Transverse colon (tissue), 4 donors: ENCODE measurements around the gene RFTN1.

Experiments used
- CTCF ChIP-seq, 5 experiments: fragments of 200-600 bp in 3 of 5; fragments of 450-650 bp in 2 of 5; sonication (generic) in 3 of 5; IDR thresholded peaks; 1 replicate in 2 of 5; 2 replicates in 3 of 5; pipeline ENCODE4 v1.5.1; 2016 to 2017; ENCODE audit warnings: antibody characterized with exemption in 5 of 5, inconsistent platforms in 3 of 5, mild to moderate bottlenecking in 2 of 5, moderate library complexity in 1 of 5
- EP300 ChIP-seq: sonication (generic); formaldehyde crosslinking; IDR thresholded peaks from one replicate; pipeline ENCODE4 v1.6.1; 2017; ENCODE audit warnings: antibody characterized with exemption, low read depth
- POLR2A ChIP-seq: fragments of 450-650 bp; IDR thresholded peaks from one replicate; pipeline ENCODE4 v1.6.1; 2016; ENCODE audit warnings: antibody characterized with exemption, mild to moderate bottlenecking, moderate library complexity
- POLR2AphosphoS5 ChIP-seq, 3 donors: sonication (generic); formaldehyde crosslinking; IDR thresholded peaks; one replicate each; pipeline ENCODE4 v1.6.1; 2016; ENCODE audit warnings: antibody characterized with exemption in 3 of 3

GRCh38 chr3:16401273-16401672 is 112.2 kb downstream of the RFTN1 start:
- TF ChIP-seq POLR2A (no peak), CTCF (IDR thresholded peaks at IDR 0.05) (no peak), POLR2AphosphoS5 (IDR thresholded peaks at IDR 0.05) (no peak), EP300 (no peak)
